GM18505 (cell line): ENCODE measurements around the gene ANKFY1.

Experiments
- ATAC-seq: cut with Tn5 transposase; IDR thresholded peaks from one replicate; pipeline ENCODE4 v1.9.1; 2021; ENCODE audit not compliant: unreplicated experiment
- POLR2A ChIP-seq: IDR thresholded peaks from 4 replicates; pipeline ENCODE4 v1.6.1; 2011; ENCODE audit warnings: borderline replicate concordance; ENCODE audit not compliant: insufficient read depth, insufficient read length; ENCODE audit errors: extremely low read depth

Gene ANKFY1

GRCh38 chr17:4263282-4264215 is at the start of gene ANKFY1:
Gene ANKFY1 (minus strand): TSS chr17:4263979. CDS start chr17:4263941, 38 bp downstream.
- peak; percentile 90 for ATAC-seq

GRCh38 chr17:4310354-4311060 is 46.7 kb upstream of the ANKFY1 start:
- no peak for TF ChIP-seq POLR2A
- no peak for ATAC-seq

More at GRCh38 chr17:4263282-4264215, at the start of gene ANKFY1:
- peak; percentile 76 for TF ChIP-seq POLR2A

- ATAC-seq, result no peak
Observed at GRCh38 chr17:4309897-4310296, 46.1 kb upstream of the ANKFY1 start.

GRCh38 chr17:4307179-4307930 is 43.6 kb upstream of the ANKFY1 start:
- no peak for TF ChIP-seq POLR2A
- ATAC-seq, result no peak

More at GRCh38 chr17:4309897-4310296, 46.1 kb upstream of the ANKFY1 start:
- TF ChIP-seq POLR2A, result no peak

GRCh38 chr17:4305224-4305623 is 41.4 kb upstream of the ANKFY1 start:
- no peak for TF ChIP-seq POLR2A
- ATAC-seq, result no peak

- TF ChIP-seq POLR2A, result no peak
- no peak for ATAC-seq
Observed at GRCh38 chr17:4304417-4305027, 40.7 kb upstream of the ANKFY1 start.

- no peak for ATAC-seq
- no peak for TF ChIP-seq POLR2A
Observed at GRCh38 chr17:4301066-4301465, 37.3 kb upstream of the ANKFY1 start.

- no peak for ATAC-seq
- TF ChIP-seq POLR2A, result no peak
Observed at GRCh38 chr17:4297351-4297750, 33.6 kb upstream of the ANKFY1 start.

GRCh38 chr17:4295686-4296085 is 31.9 kb upstream of the ANKFY1 start:
- TF ChIP-seq POLR2A, result no peak
- ATAC-seq, result no peak

- no peak for TF ChIP-seq POLR2A
- ATAC-seq, result no peak
Observed at GRCh38 chr17:4293572-4293971, 29.8 kb upstream of the ANKFY1 start.

GRCh38 chr17:4287710-4288109 is 23.9 kb upstream of the ANKFY1 start:
- TF ChIP-seq POLR2A, result no peak
- no peak for ATAC-seq

- ATAC-seq, result no peak
- TF ChIP-seq POLR2A, result no peak
Observed at GRCh38 chr17:4276514-4276913, 12.7 kb upstream of the ANKFY1 start.

GRCh38 chr17:4272972-4273368 is 9.2 kb upstream of the ANKFY1 start:
- no peak for ATAC-seq

More at GRCh38 chr17:4272972-4273368, 9.2 kb upstream of the ANKFY1 start:
- no peak for TF ChIP-seq POLR2A
